Osteocyte (in vitro differentiated cells): Measurements from ENCODE around the gene CCL26. TPM values are rescaled to one million over a fixed set of nuclear protein-coding genes. Genes with fewer than 3 reads are reported as not detected.
"Not testable (repeated sequence)": the region's sequence is repeated elsewhere in the genome, so short reads cannot be mapped to it uniquely, and the experiment has no call there.

Source experiments
- DNase-seq: peaks from one replicate; pipeline ENCODE4 v3.0.0; 2021; ENCODE audit warnings: mixed read lengths; ENCODE audit not compliant: unreplicated experiment; ENCODE audit errors: extremely low spot score
- H3K27ac Mint-ChIP-seq: one replicate; pipeline ENCODE4 v1.8.0; 2021; ENCODE audit warnings: mild to moderate bottlenecking, mixed read lengths; ENCODE audit not compliant: unreplicated experiment
- H3K27me3 Mint-ChIP-seq: one replicate; pipeline ENCODE4 v1.8.0; 2021; ENCODE audit warnings: mixed read lengths; ENCODE audit not compliant: unreplicated experiment
- H3K36me3 Mint-ChIP-seq: one replicate; pipeline ENCODE4 v1.8.0; 2021; ENCODE audit warnings: mixed read lengths; ENCODE audit not compliant: unreplicated experiment
- H3K4me1 Mint-ChIP-seq: one replicate; pipeline ENCODE4 v1.8.0; 2021; ENCODE audit warnings: mixed read lengths; ENCODE audit not compliant: unreplicated experiment
- H3K4me3 Mint-ChIP-seq: one replicate; pipeline ENCODE4 v1.8.0; 2021; ENCODE audit warnings: mild to moderate bottlenecking, moderate library complexity, mixed read lengths; ENCODE audit not compliant: unreplicated experiment
- H3K9me3 Mint-ChIP-seq: one replicate; pipeline ENCODE4 v1.8.0; 2021; ENCODE audit warnings: mixed read lengths; ENCODE audit not compliant: unreplicated experiment
- CTCF ChIP-seq: fragments of 200-600 bp; sonication (generic); IDR thresholded peaks from 2 replicates; pipeline ENCODE4 v1.5.0; 2021; ENCODE audit warnings: antibody characterized with exemption, mild to moderate bottlenecking, moderate library complexity
- total RNA-seq: library from RNA; stranded (reverse); gene quantifications from 2 replicates; pipeline ENCODE4 v1.2.1, GENCODE V29; 2021

Gene CCL26
- total RNA-seq, 1 donor from 2014 or later: not detected

- Mint-ChIP-seq H3K36me3 (no peaks in the 10 kb centered on the region), H3K27me3 (no peaks in the 10 kb centered on the region), H3K4me1 (peaks cover 46% of the 10 kb centered on the region), H3K9me3 (no peaks in the 10 kb centered on the region), H3K4me3 (no peak overlapping the region), H3K27ac (peak overlapping the region; percentile 7)
- TF ChIP-seq CTCF: no peak
- no peak for DNase-seq
These were observed 42.1 kb downstream of the CCL26 start for GRCh38 chr7:75729851-75730274.

GRCh38 chr7:75727881-75728593 is 44.0 kb downstream of the CCL26 start:
- no peak for TF ChIP-seq CTCF
- H3K27ac Mint-ChIP-seq: peak overlapping the region; percentile 50
- no peaks in the 10 kb centered on the region for H3K27me3 Mint-ChIP-seq
- no peak for DNase-seq
- H3K4me1 Mint-ChIP-seq: peaks cover 33% of the 10 kb centered on the region
- no peak overlapping the region for H3K4me3 Mint-ChIP-seq
- no peaks in the 10 kb centered on the region for H3K9me3 Mint-ChIP-seq
- no peaks in the 10 kb centered on the region for H3K36me3 Mint-ChIP-seq

- not testable (repeated sequence) for H3K9me3 Mint-ChIP-seq, H3K27me3 Mint-ChIP-seq, H3K4me3 Mint-ChIP-seq, DNase-seq, H3K36me3 Mint-ChIP-seq
- peak overlapping the region; percentile 50 for H3K27ac Mint-ChIP-seq
- H3K4me1 Mint-ChIP-seq: peaks cover 26% of the 10 kb centered on the region
These were observed 44.7 kb downstream of the CCL26 start for GRCh38 chr7:75727351-75727750.

GRCh38 chr7:75725306-75725705 is 46.7 kb downstream of the CCL26 start:
- Mint-ChIP-seq H3K4me1 (peaks cover 21% of the 10 kb centered on the region), H3K4me3 (no peak overlapping the region), H3K9me3 (no peaks in the 10 kb centered on the region), H3K27ac (no peak overlapping the region), H3K36me3 (peaks cover 2% of the 10 kb centered on the region), H3K27me3 (no peaks in the 10 kb centered on the region)
- no peak for TF ChIP-seq CTCF
- no peak for DNase-seq

GRCh38 chr7:75723444-75723843 is 48.6 kb downstream of the CCL26 start:
- peaks cover 13% of the 10 kb centered on the region for H3K4me1 Mint-ChIP-seq
- TF ChIP-seq CTCF: no peak
- peaks cover 2% of the 10 kb centered on the region for H3K36me3 Mint-ChIP-seq
- DNase-seq: no peak
- H3K4me3 Mint-ChIP-seq: no peak overlapping the region
- H3K27me3 Mint-ChIP-seq: no peaks in the 10 kb centered on the region
- H3K27ac Mint-ChIP-seq: no peak overlapping the region
- no peaks in the 10 kb centered on the region for H3K9me3 Mint-ChIP-seq
